ENCODE measurements around the gene ASPG. TPM values are rescaled to one million over a fixed set of nuclear protein-coding genes. Genes with fewer than 3 reads are reported as not detected.

Gene ASPG
- total and polyA plus RNA-seq, 2 donors (not counting 3 experiments of a cell fraction or from before 2014, with no cell fraction given) = not detected

DNA sequence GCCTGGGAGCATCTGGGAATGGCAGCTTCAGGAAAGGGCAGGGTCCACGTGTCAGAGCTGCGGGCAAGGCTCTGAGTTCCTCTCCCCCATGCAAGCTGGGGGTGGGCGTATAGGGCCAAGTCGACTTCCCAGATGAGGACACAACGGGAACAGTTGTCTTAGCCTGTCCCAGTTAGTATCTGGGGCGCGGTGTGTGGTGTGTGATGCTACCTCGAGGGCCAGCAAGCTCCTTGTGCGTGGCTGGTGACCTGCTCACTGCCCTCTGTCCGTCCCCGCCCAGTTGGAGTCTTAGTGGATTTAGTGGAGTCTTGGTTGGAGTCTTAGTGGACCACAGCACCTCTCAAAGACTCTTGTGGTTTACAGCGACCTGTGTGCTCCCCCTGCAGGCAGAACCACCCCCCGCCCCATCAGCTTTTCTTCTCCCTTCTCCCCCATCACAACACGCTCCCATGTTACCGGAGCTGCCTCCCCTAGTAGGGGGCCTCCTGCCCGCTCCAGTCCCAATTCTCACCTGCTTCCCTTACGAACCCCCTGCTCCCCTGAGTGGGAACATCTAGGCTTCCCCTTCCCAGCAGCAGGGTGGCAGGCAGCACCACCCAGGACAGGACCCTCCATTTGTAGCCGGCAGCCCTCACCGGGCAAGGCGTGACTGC lies 8.7 kb downstream of the ASPG start:
- dilution Hi-C loops (cut with MboI; ENCODE audit: extremely low pct_ligation_motif_present, low sequenced_read_pairs) = no loop called here
- intact Hi-C loops (cut with micrococcal nuclease) = loop anchor here (1.0 kb wide), 4 partner anchors 37 to 546 kb away; partner anchors contain the start of gene KIF26A
- Histone ChIP-seq H3K4me3 (replicated peaks in 1 of 3; ENCODE audit: insufficient read depth in 1 of 3, low read depth in 1 of 3, low read length in 3 of 3) (no peak overlapping the region), H3K9me1 (replicated peaks; ENCODE audit: control insufficient read depth, extremely low read depth, insufficient read depth, low read length) (no peaks in the 10 kb centered on the region), H3K4me1 (ENCODE audit: control insufficient read depth, extremely low read depth, insufficient read depth, low read length) (no peaks in the 10 kb centered on the region), H3K79me2 (ENCODE audit: control insufficient read depth, insufficient read depth, low read length) (no peaks in the 10 kb centered on the region), H2AFZ (ENCODE audit: low read depth, low read length) (no peak overlapping the region), H3K9me3 (replicated peaks; ENCODE audit: control insufficient read depth, insufficient read depth, low read length) (no peaks in the 10 kb centered on the region), H3K4me2 (ENCODE audit: insufficient read depth, low read length) (no peak overlapping the region), H3K36me3 (ENCODE audit: control insufficient read depth in 2 of 2, extremely low read depth in 1 of 2, insufficient read depth in 2 of 2, low read length in 2 of 2) (no peaks in the 10 kb centered on the region), H3K9ac (replicated peaks; ENCODE audit: extremely low read depth, insufficient read depth, low read length) (no peak overlapping the region), H3K27ac (ENCODE audit: insufficient read depth, low read depth, low read length) (no peak overlapping the region), H4K20me1 (replicated peaks; ENCODE audit: control insufficient read depth, extremely low read depth, insufficient read depth, low read length) (no peaks in the 10 kb centered on the region), H3K27me3 (ENCODE audit: control insufficient read depth in 2 of 2, insufficient read depth in 2 of 2, low read length in 2 of 2) (no peaks in the 10 kb centered on the region)
- FAIRE-seq = no peak
- ChIA-PET POLR2A (no interaction called here), CTCF (interaction anchor here (0.6 to 4.5 kb wide), 11 partner anchors 10 to 723 kb away, joined by 3 to 64 read pairs (median 5); partner anchors contain the start of gene C14orf180)
- TF ChIP-seq POLR2AphosphoS5 (IDR thresholded peaks at IDR 0.05; ENCODE audit: insufficient read depth, low read depth, low read length) (no peak), MAX (IDR thresholded peaks at IDR 0.05; ENCODE audit: insufficient read depth, insufficient read length) (no peak), GATA2 (IDR thresholded peaks at IDR 0.05; ENCODE audit: insufficient read depth, insufficient read length, low read depth, low read length) (no peak), EZH2 (IDR thresholded peaks at IDR 0.05; ENCODE audit: borderline replicate concordance, low read depth, low read length, severe bottlenecking) (no peak), CTCF (IDR thresholded peaks at IDR 0.05; ENCODE audit: extremely low read depth in 1 of 2, insufficient read depth in 1 of 2, low read depth in 1 of 2, low read length in 2 of 2) (no peak), POLR2A (IDR thresholded peaks at IDR 0.05; ENCODE audit: low read depth, low read length) (no peak), FOS (IDR thresholded peaks at IDR 0.05; ENCODE audit: borderline replicate concordance, insufficient read depth, low read length) (no peak)
- BruUV-seq (replicated peaks) = no TSS peak
- DNase-seq (ENCODE audit: low read depth, low spot score) = no peak

Data from endothelial cell of umbilical vein (primary cell).